ENCODE results near the gene PREB. TPM values are rescaled to one million over a fixed set of nuclear protein-coding genes. Genes with fewer than 3 reads are reported as not detected.

PREB gene
- total RNA-seq, 1 donor from 2014 or later, result 53.6 TPM

- TF ChIP-seq CTCF (conservative IDR thresholded peaks at IDR 0.05), result no peak
- Mint-ChIP-seq H3K9me3 (no peaks in the 10 kb centered on the region), H3K4me1 (ENCODE audit: unreplicated experiment) (no peaks in the 10 kb centered on the region), H3K36me3 (no peaks in the 10 kb centered on the region), H3K27me3 (no peaks in the 10 kb centered on the region), H3K4me3 (no peak overlapping the region), H3K27ac (no peak overlapping the region)
- no peak for DNase-seq (ENCODE audit: extremely low spot score, unreplicated experiment)
Measured at GRCh38 chr2:27155069-27155520, 20.7 kb upstream of the PREB start.

- H3K4me3 Mint-ChIP-seq, result no peak overlapping the region
- H3K9me3 Mint-ChIP-seq, result no peaks in the 10 kb centered on the region
- H3K27ac Mint-ChIP-seq, result no peak overlapping the region
- H3K27me3 Mint-ChIP-seq, result no peaks in the 10 kb centered on the region
- no peaks in the 10 kb centered on the region for H3K36me3 Mint-ChIP-seq
- no peaks in the 10 kb centered on the region for H3K4me1 Mint-ChIP-seq (ENCODE audit: unreplicated experiment)
- no peak for TF ChIP-seq CTCF (conservative IDR thresholded peaks at IDR 0.05)
- no peak for DNase-seq (ENCODE audit: extremely low spot score, unreplicated experiment)
Measured at GRCh38 chr2:27154488-27154887, 20.1 kb upstream of the PREB start.

- no peak overlapping the region for H3K4me3 Mint-ChIP-seq
- no peaks in the 10 kb centered on the region for H3K4me1 Mint-ChIP-seq (ENCODE audit: unreplicated experiment)
- H3K27ac Mint-ChIP-seq, result no peak overlapping the region
- no peak for TF ChIP-seq CTCF (conservative IDR thresholded peaks at IDR 0.05)
- no peak for DNase-seq (ENCODE audit: extremely low spot score, unreplicated experiment)
- H3K27me3 Mint-ChIP-seq, result peaks cover 4% of the 10 kb centered on the region
- H3K36me3 Mint-ChIP-seq, result no peaks in the 10 kb centered on the region
- no peaks in the 10 kb centered on the region for H3K9me3 Mint-ChIP-seq
Measured at GRCh38 chr2:27152796-27153464, 18.5 kb upstream of the PREB start.

- no peaks in the 10 kb centered on the region for H3K36me3 Mint-ChIP-seq
- no peaks in the 10 kb centered on the region for H3K9me3 Mint-ChIP-seq
- TF ChIP-seq CTCF (conservative IDR thresholded peaks at IDR 0.05), result no peak
- no peak overlapping the region for H3K27ac Mint-ChIP-seq
- DNase-seq (ENCODE audit: extremely low spot score, unreplicated experiment), result no peak
- no peak overlapping the region for H3K4me3 Mint-ChIP-seq
- peaks cover 4% of the 10 kb centered on the region for H3K27me3 Mint-ChIP-seq
- no peaks in the 10 kb centered on the region for H3K4me1 Mint-ChIP-seq (ENCODE audit: unreplicated experiment)
Measured at GRCh38 chr2:27152102-27152795, 17.8 kb upstream of the PREB start.

GRCh38 chr2:27150639-27151230, 16.3 kb upstream of the PREB start:
- DNase-seq (ENCODE audit: extremely low spot score, unreplicated experiment), result no peak
- Mint-ChIP-seq H3K4me1 (ENCODE audit: unreplicated experiment) (no peaks in the 10 kb centered on the region), H3K9me3 (no peaks in the 10 kb centered on the region), H3K27ac (no peak overlapping the region), H3K27me3 (peaks cover 4% of the 10 kb centered on the region), H3K36me3 (no peaks in the 10 kb centered on the region), H3K4me3 (no peak overlapping the region)
- no peak for TF ChIP-seq CTCF (conservative IDR thresholded peaks at IDR 0.05)
